Measurements from ENCODE around the gene SLC25A30.
"Not testable (repeated sequence)": the region's sequence is repeated elsewhere in the genome, so short reads cannot be mapped to it uniquely, and the experiment has no call there.

The SLC25A30 gene

DNA sequence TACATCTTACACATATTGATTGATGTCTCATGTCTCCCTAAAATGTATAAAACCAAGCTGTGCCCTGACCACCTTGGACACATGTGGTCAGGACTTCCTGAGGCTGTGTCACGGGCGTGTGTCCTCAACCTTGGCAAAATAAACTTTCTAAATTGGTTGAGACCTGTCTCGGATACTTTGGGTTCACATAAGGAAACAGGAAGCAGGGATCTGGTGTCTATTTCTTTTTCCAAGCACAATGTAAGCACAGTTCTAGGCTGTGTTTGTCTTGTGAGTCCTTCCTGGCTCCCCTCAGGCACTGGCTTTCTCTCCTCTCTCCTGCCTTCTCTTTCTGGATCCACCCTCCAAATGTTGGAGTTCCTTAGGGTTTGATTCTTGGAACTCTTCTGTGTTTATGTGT, 49.6 kb downstream of the SLC25A30 start:
- no peak for DNase-seq (ENCODE audit: low read depth in 2 of 2, low spot score in 1 of 2)

DNA sequence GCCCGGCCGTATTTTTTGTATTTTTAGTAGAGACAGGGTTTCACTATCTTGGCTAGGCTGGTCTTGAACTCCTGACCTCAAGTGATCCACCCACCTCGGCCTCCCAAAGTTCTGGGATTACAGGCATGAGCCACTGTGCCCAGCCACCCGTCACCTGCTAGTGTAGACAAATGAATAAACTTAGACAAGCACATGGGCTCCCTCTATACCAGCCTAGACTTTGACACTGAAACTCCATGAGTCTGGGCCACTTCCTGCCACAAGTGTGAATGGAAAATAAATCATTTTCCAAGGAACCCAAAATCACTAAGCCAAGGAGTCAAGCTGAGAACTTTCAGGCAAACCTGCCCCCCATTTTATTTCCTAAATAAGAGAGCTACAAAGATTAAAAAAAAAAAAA, 50.2 kb downstream of the SLC25A30 start:
- no peak for DNase-seq (ENCODE audit: low read depth in 2 of 2, low spot score in 1 of 2)

DNA sequence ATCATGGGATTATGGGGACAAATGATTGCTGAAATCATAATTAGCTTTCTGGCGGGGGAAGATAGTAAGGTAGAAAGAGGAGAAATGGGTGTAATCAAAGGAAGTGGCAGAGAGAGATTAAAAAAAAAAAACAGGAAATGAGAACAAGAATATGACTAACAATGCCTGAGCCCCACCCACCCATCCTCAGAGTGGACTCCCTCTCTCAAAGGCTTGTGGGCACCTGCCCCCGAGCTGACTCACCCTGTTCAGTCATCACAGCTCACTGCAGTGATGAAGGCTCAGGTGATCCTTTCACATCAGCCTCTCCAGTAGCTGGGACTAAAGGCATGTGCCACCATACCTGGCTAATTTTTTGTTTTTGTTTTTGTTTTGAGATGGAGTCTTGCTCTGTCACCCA, 50.8 kb downstream of the SLC25A30 start:
- peak; percentile 70 to 86 for DNase-seq (ENCODE audit: low read depth in 2 of 2, low spot score in 1 of 2)

DNA sequence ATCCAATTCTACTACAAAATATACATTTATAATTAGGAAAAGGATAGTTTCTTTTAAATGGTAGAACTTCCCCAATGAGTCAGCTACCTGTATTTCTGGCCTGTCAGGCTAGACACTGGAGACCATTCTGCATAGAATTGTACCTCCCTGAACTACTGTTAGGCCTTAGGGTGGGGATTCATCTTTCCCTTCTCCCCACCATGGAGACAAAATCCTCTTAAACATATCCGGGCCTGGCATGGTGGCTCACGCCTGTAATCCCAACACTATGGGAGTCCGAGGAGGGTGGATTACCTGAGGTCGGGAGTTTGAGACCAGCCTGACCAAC, 52.7 kb downstream of the SLC25A30 start:
- no peak for DNase-seq (ENCODE audit: low read depth in 2 of 2, low spot score in 1 of 2)

DNA sequence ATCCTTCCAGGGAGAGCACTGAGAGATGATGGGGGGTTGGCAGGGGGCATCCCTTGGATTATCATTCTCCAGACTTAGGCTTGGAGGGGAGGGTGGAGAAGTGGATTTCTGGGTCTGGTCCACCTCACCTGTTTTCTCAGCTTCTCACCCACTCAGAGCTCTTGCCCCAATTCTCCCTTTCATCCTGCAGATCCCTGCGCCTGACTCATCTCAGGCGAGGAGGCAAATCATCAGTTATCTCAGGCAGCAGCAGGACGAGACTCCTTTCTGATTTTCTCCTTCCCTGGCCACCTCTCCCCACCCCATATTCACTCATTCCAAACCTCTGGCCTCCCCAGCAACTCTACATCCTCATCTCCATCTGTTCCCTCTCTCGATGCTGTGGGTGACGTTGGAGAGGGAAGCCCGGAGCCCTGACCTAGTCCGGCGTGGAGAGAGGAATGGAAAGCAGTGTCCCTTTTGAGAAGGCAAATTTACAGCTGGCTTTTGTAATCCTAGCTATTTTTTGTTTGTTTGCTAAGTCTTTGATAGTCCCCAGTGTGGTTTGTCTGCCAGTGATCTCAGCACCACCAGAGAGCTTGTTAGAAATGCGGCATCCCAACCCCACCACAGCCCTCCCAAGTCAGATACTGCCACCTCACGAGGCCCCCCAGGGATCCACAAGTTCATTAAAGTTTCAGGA, 53.2 kb downstream of the SLC25A30 start:
- DNase-seq (ENCODE audit: low read depth in 2 of 2, low spot score in 1 of 2) = no peak

DNA sequence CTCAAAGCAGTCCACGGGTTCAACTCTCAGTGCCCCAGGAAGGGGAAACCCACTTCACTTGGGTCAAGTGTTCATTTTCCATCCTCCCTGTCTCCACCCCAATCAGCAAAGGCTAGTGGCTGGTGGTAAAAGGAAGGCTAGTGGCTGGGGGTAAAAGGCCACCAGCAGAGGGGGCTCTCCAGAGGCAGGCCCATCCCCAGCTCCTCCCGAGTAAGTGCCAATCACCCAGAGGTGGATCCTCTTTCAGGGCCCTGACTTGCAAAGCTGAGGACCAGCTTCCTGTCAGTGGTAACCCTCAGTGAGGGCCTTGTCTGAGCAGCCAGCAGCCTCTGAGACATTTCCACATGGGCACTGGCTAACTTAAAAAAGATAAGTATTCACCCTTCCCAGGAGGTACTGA, 55.2 kb downstream of the SLC25A30 start:
- DNase-seq (ENCODE audit: low read depth in 2 of 2, low spot score in 1 of 2) = no peak

DNA sequence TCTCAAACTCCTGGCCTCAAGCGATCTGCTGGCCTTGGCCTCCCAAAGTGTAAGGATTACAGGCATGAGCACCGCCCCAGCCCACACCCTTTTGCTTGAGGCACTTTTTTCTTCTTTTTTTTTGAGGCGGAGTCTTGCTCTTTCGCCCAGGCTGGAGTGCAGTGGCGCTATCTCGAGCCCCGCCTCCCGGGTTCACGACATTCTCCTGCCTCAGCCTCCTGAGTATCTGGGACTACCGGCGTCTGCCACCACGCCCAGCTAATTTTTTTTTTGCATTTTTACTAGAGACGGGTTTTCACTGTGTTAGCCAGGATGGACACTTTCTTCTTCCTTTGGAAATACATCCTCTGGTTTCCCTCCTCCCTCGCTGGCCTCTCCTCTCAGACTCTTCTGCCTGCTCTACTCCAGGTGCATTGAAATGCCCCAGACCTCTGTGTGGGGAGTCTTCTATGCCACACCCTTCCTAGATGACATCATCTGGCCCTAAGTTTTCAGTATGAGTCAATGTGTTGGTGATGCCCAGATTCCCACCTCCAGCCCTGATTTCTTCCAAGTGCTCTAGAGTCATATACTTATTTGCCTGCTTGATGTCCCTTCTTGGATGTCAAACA, 56.5 kb downstream of the SLC25A30 start:
- no peak for DNase-seq (ENCODE audit: low read depth in 2 of 2, low spot score in 1 of 2)

DNA sequence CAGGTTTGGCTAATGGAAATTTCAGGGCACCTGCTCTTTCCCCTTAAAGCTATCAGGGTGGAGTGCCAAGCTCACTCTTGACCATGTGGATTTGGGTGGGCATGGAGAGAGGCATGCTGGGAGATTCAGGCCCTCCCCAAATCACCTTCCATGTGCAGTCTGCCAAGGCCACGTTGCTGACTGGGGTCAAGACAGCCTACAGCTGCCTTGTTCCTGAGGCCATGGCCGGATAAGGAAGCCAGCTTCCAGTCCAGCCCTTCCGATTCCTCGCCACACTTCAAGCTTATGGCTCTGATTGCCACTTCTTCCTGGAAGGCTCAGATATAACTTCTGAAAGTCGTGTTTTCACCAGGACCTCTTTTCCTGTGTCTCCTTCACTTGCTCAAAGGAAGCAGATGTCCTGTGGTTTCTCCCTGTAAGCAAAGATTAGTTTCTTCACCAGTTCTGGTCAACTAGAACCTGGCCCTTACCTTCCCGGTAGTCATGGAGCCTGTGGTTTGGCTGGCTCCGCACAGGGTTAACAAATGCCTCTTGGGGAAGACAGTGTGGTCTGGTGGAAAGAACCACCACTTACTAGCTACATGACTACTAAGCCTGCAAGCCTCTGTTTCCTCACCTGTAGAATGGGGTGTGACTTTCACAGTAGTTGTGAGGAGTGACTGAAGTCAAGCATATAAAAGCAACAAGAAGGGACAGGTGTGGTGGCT, 61.1 kb downstream of the SLC25A30 start:
- DNase-seq (ENCODE audit: low read depth in 2 of 2, low spot score in 1 of 2) = no peak

DNA sequence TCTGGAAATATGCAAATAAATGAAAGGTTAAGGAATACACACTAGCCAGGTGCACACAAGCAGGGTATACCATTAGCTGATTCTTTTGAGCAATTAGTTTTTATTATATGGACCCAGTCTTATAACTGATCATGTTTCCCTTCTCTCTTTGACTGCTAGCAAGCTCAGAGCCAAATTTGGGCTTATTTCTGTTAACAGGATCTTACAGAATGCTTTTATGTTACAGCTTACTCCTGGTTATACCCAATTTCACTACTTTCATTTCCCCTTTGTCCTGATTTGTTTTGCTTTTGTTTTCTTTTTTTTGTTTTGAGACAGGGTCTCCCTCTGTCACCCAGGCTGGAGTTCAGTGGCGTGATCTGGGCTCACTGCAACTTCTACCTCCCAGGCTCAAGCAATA, 64.3 kb downstream of the SLC25A30 start:
- no peak for DNase-seq (ENCODE audit: low read depth in 2 of 2, low spot score in 1 of 2)

GRCh38 chr13:45352031-45352430, 66.1 kb downstream of the SLC25A30 start:
- DNase-seq (ENCODE audit: low read depth in 2 of 2, low spot score in 1 of 2) = no peak

DNA sequence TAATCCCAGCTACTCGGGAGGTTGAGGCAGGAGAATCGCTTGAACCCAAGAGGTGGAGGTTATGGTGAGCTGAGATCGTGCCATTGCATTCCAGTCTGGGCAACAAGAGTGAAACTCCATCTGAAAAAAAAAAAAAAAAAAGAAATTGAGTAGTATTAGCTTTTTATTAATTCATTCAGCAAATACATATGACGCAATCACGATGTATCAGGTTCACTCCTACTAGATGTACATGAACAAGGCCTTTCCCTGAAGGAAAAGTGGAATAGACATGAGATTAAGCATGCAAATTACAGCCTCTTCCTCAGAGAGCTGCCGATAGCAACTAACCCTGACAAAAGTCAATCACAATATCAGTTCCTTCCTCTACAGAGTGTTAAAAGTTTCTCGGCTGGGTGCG, 68.0 kb downstream of the SLC25A30 start:
- DNase-seq (ENCODE audit: low read depth in 2 of 2, low spot score in 1 of 2) = no peak

GRCh38 chr13:45349438-45349837, 68.7 kb downstream of the SLC25A30 start:
- DNase-seq (ENCODE audit: low read depth in 2 of 2, low spot score in 1 of 2) = no peak

DNA sequence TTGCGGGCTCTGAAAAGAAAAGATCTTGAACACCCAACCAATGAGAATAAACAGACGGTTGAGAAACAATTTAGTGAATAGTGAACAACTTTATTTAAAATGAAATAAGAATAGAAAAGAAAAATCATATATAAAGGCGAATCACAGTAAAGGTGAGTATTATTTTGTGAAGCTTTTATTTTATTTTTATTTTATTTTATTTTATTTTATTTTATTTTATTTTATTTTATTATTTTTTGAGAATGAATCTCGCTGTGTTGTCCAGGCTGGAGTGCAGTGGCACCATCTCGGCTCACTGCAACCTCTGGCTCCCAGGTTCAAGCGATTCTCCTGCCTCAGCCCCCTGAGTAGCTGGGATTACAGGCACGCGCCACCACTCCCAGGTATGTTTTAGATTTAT, 74.1 kb downstream of the SLC25A30 start:
- not testable (repeated sequence) for DNase-seq (ENCODE audit: low read depth in 2 of 2, low spot score in 1 of 2)

Measured in stimulated activated CD8-positive, alpha-beta memory T cell treated with anti-CD3 and anti-CD28 coated beads, Interleukin-4, amount 100 ng/mL, for 4 hours (primary cell).